NCI-H1092 (cell line): Measurements from ENCODE around the gene RABEPK.
A peak's percentile ranks its signal among the peaks of the same experiment; 100 is the strongest.
"Not testable (repeated sequence)": the region's sequence is repeated elsewhere in the genome, so short reads cannot be mapped to it uniquely, and the experiment has no call there.

Experiments used
- DNase-seq: peaks from one replicate; lab custom pipeline; 2025; lab: John Stamatoyannopoulos, UW

Gene RABEPK

GRCh38 chr9:125254231-125254630 lies 53.9 kb downstream of the RABEPK start:
- no peak for DNase-seq

DNA sequence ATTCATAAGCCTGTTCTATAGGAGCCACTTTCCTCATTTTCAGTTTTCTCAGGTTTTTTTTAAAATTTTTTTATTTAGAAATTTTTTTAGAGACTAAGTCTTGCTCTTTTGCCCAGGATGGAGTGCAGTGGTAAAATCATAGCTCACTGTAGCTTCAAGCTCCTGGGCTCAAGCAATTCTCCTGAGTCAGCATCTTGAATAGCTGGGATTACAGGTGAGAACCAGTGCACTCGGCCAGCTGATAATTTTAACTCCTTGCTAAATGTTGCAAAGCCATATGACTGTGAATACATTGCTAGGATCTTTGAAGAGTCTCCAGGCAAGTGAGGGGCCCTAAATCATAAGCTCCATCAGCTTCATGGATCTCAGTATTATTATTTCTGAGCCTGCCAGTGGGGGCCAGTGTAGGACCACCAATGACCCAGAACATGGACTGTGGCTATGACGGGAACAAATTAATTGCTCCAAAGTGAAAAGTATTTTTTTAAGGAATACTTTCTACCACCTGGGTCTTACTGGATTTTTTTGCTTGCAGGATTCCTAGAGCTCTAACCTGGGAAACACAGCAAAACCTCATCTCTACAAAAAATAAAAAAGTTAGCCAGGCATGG lies 55.5 kb downstream of the RABEPK start:
- no peak for DNase-seq

DNA sequence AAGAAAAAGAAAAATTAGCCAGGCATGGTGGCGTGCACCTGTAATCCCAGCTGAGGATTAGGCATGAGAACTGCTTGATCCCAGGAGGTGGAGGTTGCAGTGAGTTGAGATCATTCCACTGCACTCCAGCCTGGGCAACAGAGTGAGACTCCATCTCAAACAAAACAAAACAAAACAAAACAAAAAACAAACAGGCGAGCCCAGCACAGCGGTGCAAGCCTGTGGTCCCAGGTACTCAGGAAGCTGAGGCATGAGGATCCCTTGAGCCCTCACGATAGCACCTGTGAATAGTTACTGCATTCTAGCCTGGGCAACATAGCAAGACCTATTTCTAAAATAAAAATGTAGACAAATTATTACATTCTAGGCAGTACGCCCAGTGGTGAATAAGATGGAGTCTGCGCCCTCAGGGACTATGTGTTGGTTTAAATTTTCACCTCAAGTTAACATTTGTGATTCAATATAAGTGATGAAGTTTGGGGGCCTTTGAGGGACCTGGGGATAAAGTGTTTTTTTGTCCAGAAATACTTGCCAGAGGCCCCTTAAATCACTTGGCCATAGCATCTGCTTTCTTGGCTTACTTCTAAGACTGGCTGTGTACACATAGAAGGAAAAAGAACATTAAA lies 57.9 kb downstream of the RABEPK start:
- no peak for DNase-seq

- DNase-seq, result no peak
These were observed 58.6 kb downstream of the RABEPK start for GRCh38 chr9:125258832-125259534.

- DNase-seq, result no peak
These were observed 60.2 kb downstream of the RABEPK start for GRCh38 chr9:125260561-125260960.

DNA sequence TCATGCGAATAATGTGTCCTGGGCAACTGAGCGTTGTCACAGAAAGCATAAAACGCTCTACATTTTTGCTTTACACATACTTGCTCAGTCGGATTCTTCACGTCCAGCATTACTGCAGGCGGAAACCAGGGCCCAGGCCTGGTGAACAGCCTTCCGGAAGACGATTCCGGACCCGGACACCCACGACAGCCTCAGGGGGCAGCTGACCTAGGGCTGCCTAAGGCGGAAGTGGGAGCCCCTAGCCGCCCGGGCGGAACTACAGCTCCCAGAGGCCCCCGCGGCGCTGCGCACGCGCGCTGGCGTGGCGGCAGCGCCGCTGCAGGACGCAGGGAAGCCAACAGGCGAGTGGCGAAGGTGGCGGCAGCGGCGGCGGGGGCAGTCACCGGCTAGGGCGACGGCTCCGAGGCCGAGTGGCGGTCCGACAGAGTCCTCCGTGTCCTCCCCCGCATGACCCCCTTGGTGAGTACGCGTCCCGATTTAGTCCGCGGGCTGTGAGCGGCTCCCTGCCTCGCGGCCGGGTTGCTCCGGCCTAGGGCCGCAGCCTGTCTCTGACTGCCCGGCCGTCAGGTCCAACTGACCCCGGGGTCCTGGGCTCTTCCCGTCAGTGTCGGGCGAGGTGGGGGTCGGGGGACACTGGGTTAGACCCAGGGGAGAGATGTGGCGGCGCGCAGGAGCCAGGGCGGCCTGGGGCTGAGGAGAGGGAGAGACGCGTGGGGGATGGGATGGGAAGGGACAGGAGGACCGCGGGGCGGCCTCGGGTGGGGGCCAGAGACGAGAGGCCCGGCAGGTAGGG lies 61.4 kb downstream of the RABEPK start, which contains the start of gene GAPVD1:
Gene GAPVD1 (plus strand): TSS at position 326 of the 793 bp plus-strand sequence. CDS start 37,096 bp downstream, outside the sequence.
- DNase-seq, result peak; percentile 87

DNA sequence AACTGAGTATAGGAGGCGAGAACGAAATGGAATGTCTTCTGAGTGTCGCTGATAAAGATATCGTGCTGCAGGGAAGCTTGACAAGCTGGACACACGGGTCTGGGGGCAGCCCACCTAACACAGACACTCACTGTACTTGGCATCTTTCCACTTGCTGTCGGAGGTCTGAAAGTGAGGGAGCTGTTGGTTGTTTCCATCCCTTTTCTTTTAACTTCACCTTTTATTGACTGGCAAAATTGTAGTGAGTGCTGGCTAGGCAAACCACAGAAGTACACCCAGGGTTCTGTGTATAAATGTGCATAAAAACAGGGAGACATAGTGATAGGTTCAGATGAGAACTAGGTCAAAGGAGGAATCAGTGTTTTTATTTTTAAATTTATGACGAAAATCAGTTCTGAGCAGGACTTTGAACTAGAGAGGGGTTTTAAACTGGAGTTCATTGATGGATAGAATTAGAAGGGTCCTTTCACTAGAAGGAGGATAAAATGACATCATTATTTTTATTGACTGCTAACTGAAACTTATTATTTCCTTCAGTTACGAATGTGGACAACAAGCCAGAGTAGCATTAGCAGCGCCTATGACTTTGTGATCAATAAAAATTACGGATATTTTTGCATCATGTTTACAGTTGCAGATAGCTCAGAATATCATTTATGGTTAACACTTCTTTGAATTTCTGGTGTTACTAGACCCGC lies 62.1 kb downstream of the RABEPK start:
- DNase-seq, result peak; percentile 2

GRCh38 chr9:125264068-125264467 lies 63.7 kb downstream of the RABEPK start:
- not testable (repeated sequence) for DNase-seq

DNA sequence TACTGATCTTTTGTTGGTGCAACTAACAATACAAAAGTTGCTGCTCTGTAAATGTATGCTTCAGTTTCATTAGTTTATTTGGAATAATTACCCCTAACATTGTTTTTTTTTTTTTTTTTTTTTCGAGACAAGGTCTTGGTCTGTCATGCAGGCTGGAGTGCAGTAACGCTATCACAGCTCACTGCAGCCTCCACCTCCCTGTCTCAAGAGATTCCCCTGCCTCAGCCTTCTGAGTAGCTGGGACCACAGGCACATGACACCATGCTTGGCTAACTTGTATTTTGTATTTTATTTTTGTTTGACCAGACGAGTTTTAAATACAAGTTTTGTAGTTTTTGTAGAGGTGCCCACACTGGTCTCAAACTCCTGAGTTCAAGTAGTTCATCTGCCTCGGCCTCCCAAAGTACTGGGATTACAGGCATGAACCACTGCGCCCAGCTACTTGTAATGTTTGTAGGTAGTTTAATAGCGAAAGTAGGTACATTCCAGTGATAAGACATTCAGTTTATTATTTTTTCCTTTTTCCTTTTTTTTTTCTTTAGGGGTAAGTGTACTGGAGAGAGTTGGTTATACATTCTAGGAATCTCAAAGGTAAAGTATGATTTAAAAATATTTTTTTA lies 68.2 kb downstream of the RABEPK start:
- no peak for DNase-seq

DNA sequence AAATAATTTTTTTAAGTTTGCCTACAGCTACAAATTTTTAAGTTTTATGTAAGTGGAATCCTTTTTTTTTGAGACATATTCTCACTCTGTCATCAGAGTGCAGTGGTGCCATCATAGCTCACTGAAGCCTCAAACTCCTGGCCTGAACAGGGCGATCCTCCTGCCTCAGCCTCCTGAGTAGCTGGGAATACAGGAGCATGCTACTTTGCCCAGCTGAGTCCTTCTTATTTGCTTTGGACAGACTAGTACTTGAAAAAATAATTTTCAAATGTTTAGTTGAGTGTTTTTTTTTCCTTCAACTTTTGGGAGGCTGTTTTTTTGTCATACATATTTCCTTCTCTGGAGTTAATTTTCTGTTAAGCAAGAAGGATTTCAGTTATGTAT lies 68.7 kb downstream of the RABEPK start:
- no peak for DNase-seq

DNA sequence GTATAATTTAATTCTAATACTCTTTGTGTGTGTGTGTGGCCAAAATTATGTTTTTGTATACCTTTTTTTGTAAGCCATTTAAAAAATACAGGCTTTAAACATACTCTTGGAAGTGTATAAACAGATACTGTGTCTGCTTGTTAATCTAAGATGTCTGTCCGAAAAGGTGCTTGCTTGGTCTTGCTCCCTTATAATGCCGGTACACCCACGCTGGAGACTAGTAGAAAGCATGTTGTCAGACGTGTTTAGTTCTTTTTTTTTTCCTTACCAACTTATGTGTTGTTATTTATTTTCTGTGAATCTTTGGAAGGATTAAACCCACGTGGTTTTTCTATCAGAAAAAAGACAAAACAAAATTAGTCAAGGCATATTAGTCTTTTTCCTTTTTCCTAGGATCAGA lies 70.7 kb downstream of the RABEPK start:
- DNase-seq, result no peak

DNA sequence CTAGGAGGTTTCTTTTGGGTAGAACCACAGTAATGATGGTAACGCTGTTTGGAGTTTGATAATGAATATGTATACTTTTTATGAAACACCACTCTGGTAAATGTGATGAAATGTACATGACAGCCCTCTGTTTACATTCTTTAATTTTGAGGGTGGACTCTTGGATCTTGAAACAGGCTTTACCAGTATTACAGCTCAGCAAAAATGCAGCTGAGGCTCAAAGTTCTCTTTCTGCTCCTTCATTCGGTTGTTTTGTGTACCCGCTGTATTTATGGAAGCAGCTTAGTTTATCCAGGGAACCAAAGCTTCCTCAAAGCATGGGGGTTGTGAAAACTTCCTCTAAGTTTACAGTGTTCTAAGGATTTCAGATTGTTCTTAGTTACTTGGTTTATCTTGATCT lies 72.4 kb downstream of the RABEPK start:
- no peak for DNase-seq

- no peak for DNase-seq
These were observed 76.4 kb downstream of the RABEPK start for GRCh38 chr9:125276771-125277170.

DNA sequence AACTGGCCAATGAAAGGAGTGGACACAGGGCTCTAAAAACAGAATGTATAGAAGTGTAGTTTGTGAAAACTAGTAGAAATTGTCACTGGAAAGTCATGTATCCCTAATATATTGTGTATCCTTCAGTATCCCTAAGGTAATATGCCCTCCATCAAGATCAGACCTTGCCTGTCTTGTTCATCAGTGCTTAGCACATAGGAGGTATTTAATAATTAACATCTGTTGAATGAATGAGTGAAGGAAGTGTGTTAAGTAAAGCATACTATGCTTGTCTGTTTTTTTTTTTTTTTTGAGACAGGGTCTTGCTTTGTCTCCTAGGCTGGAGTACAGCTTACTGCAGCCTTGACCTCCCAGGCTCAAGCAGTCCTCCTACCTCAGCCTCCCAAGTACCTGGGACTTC lies 77.1 kb downstream of the RABEPK start:
- DNase-seq, result no peak

- no peak for DNase-seq
These were observed 80.6 kb downstream of the RABEPK start for GRCh38 chr9:125280945-125281344.
